ENCODE measurements around the gene PLS1.

DNA sequence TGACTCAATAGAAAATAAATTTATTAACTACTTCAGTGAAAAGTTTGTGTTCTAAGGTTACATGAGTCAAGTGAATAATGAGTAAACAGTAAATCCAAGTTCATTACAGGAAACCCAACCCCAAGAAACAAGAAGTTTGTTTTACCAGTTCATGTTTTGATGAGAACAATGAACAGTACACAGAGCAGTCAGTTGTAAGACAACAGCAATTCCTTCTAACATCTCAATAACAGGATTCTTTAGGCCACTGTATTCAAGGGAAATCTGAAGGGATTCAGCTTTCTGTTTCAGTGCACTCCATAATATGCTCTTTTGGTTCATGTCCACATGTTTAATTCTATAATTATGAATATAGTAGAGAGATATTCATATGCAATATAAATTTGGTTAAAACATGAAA, 36.1 kb upstream of the PLS1 start:
- TF ChIP-seq EZH2phosphoT487 (IDR thresholded peaks at IDR 0.05; ENCODE audit: insufficient read depth, low read depth) (no peak), EZH2 (IDR thresholded peaks at IDR 0.05; ENCODE audit: insufficient read depth, poor library complexity, severe bottlenecking) (no peak)
